Activated CD8-positive, alpha-beta memory T cell treated with anti-CD3 and anti-CD28 coated beads, Interleukin-2, amount 50 U/mL, for 1 hour (primary cell): ENCODE measurements around the gene NDUFS1.
"Not testable (repeated sequence)": the region's sequence is repeated elsewhere in the genome, so short reads cannot be mapped to it uniquely, and the experiment has no call there.

Source experiments
- DNase-seq: peaks from one replicate; pipeline ENCODE4 v3.0.0-alpha.2; 2020; ENCODE audit errors: extremely low read depth

The NDUFS1 gene

DNA sequence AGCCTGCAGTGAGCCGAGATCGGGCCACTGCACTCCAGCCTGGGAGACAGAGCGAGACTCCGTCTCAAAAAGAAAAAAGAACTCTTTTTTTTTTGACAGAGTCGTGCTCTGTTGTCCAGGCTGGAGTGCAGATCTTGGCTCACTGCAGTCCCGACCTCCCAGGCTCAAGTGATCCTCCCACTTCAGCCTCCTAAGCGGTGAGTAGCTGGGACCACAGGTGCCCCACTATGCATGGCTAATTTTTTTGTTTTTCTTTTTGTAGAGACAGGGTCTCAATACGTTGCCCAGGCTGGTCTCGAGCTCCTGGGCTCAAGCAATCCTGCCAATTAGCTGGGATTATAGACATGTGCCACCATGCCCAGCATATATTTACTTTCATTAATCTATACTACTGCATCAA lies 60.8 kb downstream of the NDUFS1 start:
- no peak for DNase-seq

GRCh38 chr2:206096876-206097275 lies 62.4 kb downstream of the NDUFS1 start:
- DNase-seq = no peak

GRCh38 chr2:206095536-206096332 lies 63.5 kb downstream of the NDUFS1 start:
- DNase-seq = no peak

- DNase-seq = no peak
Observed at GRCh38 chr2:206092297-206092696, 66.9 kb downstream of the NDUFS1 start.

DNA sequence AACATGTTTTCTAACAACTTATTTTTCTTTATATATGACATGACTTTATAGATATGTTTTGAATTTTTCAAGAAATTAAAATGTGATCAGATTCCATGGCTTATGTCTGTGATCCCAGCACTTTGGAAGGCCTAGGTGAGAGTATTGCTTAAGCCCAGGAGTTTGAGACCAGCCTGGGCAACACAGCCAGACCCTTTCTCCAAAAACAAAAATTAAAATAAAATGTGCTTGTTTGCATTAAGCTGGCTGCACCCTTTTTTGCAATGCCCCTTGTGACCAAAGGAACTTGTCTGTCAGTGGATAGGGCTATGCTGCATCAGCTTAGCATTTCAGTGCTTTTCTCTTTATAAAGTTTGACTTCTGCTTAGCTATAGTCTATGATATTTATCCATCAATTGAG lies 71.0 kb downstream of the NDUFS1 start:
- no peak for DNase-seq

DNA sequence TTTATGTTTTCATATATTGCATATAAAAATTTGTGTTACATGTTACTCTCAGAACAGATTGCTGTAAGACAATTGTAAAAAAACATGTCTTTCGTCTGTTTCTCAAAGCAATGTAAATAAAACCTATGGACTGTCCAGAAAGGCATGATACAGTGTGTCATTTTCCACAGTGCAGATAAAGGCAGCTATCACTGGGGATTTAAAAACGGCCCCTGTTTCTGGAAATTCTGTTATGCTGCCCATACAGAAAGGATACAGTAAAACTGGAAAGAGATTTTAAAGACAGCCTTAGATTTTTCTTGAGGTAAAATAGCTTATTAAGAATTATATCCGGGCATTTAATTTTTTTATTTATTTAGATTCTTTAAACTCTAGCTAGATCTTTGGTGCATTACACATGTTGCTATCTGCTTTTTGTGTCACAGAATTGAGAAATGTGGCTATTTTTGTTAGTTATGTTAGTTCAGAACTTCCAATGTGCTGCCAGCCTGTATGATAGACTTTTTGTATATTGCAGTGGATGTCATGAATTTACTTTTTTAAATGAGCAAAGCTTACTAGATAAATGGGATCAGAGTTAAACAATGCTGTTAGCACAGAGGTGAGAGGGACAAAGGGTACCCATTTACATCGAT lies 72.4 kb downstream of the NDUFS1 start:
- DNase-seq = no peak

GRCh38 chr2:206085742-206086445 lies 73.3 kb downstream of the NDUFS1 start, which contains the start of gene INO80D:
TSS of gene INO80D (minus strand) at chr2:206086174. CDS start at chr2:206063016, 23,158 bp downstream.
- peak; percentile 63 for DNase-seq

- no peak for DNase-seq
Observed at GRCh38 chr2:206084870-206085741, 74.1 kb downstream of the NDUFS1 start.

DNA sequence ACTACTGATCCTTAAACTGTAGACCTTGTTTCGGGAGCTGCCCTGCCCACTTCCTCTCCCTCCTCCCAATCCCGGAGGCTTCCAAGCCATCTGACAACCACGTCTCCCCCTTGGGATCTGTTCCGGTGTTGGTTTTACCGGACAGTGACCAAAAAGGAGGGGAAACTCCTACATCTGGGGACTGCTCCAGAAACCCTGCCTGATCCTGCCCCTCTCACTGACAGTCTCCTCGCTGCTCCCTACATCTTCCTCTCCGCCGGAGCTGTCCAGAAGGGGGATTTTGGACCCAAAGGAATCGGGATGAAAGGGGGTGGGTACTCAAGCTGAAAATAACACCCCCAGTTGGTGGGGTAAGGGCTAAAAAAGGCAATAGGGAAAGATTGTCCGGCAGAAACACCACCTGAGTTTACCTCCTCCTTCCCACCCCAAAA lies 74.8 kb downstream of the NDUFS1 start:
- no peak for DNase-seq

DNA sequence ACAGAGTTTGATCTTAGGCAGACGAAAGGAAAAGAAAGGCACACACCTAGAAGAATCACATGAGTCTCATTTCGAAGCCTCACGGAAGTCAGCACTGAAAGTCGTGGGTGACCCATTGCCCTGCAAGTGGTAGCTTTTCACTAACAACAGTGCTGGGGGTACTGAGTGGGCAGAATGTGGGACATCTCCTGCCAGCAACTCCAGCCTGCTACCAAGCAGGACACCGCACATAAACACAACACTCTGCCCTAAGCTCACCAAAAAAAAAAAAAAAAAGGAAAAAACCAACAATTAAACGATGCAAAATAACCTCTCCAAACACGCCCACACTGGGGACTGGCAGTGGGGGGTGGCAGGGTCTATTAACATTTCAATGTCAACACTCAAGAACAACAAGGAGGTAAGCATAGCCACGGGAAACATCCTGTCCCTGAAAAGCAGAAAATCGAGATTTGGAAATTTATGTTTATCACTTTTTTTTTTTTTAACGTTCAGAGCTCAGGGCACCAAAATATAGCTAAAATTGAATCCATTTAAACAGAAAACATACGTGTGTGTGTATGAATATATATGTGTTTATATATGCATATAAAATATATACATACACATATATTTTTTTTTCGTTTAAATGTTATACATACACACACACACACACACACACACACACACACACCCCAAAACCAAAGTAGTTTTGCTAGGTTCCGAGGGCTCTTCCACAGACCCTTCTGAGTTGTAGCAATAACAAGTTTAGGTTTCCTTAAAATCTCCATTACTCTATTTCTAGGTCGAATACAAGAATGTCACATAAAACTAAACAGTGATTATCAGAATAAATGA lies 75.4 kb downstream of the NDUFS1 start:
- DNase-seq = no peak

DNA sequence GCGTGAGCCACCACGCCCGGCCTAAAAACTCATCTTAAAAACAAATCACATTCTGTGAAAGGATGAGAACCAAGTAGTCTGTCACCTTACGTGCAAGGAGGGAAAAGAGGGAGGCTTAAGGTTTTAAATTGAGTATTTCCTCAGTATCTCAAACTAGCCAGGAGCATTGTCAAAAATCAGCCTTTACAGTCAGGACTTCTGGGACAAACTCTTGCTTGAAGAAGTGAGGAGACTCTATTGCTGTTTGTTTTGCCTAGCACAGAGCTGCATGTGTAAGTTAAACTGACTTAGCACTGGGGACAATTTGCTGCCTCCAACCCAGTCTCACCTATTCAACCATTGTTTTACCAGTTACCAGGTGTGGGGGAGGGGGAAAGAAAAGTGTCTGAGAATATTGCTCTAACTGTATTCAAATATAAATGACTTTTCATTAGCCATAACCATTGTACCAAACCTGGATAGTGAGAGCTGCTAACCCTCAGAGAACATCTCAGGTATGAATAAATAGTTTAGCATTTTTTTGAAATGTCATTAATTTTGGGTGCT lies 76.9 kb downstream of the NDUFS1 start:
- no peak for DNase-seq

- no peak for DNase-seq
Observed at GRCh38 chr2:206080927-206081326, 78.3 kb downstream of the NDUFS1 start.

DNA sequence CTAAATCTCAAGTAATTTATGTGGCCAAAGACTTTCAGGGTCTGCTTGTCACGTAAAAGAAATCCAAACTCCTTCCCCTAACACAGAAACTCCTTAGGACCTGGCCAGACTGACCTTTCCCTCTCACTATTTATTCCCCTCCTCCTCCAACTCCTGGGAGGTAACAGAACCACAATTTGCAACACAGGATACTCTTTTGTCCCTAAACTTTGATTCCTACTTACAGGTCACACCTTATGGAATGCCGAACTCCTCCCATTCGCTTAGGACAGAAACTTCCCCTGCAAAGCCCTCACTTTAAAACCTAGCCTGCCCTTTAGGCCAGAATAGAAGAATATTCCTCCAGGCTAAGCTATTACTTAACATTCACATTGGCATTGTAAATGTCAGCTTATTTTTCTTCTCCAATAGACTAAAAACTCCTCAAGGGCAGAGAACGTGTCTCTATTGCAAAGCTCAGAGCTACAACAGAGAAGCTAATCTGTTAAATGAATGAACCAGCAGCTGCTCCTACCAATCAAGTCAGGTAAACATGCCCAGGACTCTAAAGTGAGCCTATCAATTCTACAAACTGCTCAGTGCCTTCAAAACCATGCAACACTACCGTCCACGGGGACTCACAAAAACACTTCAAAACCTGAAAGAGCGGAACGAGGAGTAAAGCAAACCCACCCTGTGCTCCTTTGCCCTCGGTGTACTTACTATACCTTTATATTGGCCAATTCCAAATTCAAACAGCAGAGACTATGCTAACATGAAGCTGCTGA lies 79.4 kb downstream of the NDUFS1 start:
- DNase-seq = no peak

DNA sequence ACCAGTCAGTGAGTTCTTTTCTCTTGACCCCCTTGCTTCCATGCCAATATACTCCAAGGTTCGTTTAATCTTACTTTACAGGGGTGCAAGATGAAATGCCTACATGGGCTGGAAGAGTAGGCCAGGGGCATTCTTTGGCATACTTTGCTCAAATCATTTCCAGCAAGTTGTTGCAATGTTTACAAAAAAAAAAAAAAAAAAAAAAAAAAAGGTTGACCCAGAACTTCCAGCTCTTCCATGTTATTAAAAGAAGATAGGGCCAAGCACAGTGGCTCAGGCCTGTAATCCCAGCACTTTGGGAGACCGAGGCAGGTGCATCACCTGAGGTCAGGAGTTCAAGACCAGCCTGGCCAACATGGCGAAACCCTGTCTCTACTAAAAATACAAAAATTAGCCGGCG lies 81.4 kb downstream of the NDUFS1 start:
- not testable (repeated sequence) for DNase-seq

DNA sequence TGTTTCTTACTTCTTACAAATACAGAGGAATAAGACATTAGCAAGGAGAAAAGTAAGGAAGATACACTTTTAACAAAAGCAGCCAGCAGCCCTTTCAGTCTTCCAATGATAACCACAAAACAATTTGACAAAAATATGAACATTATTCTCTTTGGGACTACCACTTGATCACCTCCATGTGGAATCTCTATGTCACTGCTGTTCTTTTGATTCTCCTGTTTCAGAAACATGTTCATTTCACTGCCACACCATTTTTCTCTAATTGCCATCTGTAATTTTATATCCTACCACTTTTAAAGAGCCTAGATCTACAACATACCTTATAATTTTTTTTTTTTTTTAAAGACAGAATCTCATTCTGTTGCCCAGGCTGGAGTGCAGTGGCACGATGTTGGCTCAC lies 84.1 kb downstream of the NDUFS1 start:
- no peak for DNase-seq

DNA sequence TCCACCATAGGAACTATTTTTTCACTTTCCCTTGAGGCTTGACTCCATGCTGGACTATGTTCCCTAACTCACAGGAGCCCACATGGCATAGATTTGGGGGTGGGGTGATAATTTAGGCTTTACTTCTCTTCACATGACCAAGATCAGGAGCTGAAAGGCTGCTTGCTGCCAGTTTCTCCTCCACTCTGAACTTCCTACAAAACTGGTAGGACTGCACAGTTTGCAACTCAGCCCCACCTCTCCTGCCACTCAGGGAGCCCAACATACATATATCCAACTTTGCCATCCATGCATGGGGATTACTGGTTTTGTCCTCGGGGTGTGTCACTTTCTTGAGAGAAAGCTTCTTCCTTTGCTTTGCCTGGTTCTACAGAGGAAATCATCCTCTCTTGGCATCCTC lies 87.4 kb downstream of the NDUFS1 start:
- no peak for DNase-seq

GRCh38 chr2:206069417-206069816 lies 89.8 kb downstream of the NDUFS1 start:
- DNase-seq = no peak

- DNase-seq = no peak
Observed at GRCh38 chr2:206068207-206068606, 91.0 kb downstream of the NDUFS1 start.
